ENCODE data around the gene ROS1. TPM values are rescaled to one million over a fixed set of nuclear protein-coding genes. Genes with fewer than 3 reads are reported as not detected.

Gene ROS1
- total and polyA plus RNA-seq, 4 donors: under 0.01 TPM; not detected in 3

- peak within 1 kb of the TSS; percentile 47 to 71 (median 63) for H3K4me3 ChIP-seq (ENCODE audit: low read depth in 1 of 3, low read length in 3 of 3)
- DNase-seq (ENCODE audit: low spot score): no peak
- no peak within 1 kb of the TSS for H3K27ac ChIP-seq (ENCODE audit: low read depth in 1 of 2, low read length in 2 of 2)
- peaks cover 0 to 4% (median 0%) of the 10 kb centered on the region in 4 donors for H3K9me3 ChIP-seq (ENCODE audit: control insufficient read depth in 4 of 4, low read length in 3 of 4)
- H3K27me3 ChIP-seq (ENCODE audit: control insufficient read depth in 4 of 4, insufficient read depth in 4 of 4, low read length in 3 of 4): peaks cover 14 to 36% (median 20%) of the 10 kb centered on the region in 4 donors
- H3K36me3 ChIP-seq (ENCODE audit: control insufficient read depth in 4 of 4, insufficient read depth in 3 of 4, low read depth in 1 of 4, low read length in 3 of 4): no peaks in the 10 kb centered on the region
- no peak for TF ChIP-seq GABPA (IDR thresholded peaks at IDR 0.05 in 1 of 2, conservative IDR thresholded peaks at IDR 0.05 in 1 of 2)
- no peak for TF ChIP-seq REST (IDR thresholded peaks at IDR 0.05)
- TF ChIP-seq JUND (IDR thresholded peaks at IDR 0.05): no peak
- TF ChIP-seq, protein P1, sequence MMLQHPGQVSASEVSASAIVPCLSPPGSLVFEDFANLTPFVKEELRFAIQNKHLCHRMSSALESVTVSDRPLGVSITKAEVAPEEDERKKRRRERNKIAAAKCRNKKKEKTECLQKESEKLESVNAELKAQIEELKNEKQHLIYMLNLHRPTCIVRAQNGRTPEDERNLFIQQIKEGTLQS (IDR thresholded peaks at IDR 0.05): no peak
- TF ChIP-seq FOXA1 (IDR thresholded peaks at IDR 0.05): no peak
- TF ChIP-seq RAD21 (IDR thresholded peaks at IDR 0.05): no peak
- TF ChIP-seq HNF4A (conservative IDR thresholded peaks at IDR 0.05): no peak
- no peak for TF ChIP-seq ZBTB33 (IDR thresholded peaks at IDR 0.05)
- 2% methylated on average over 63 of the region's 63 CpGs for WGBS
- H3K4me1 ChIP-seq (ENCODE audit: control insufficient read depth in 4 of 4, insufficient read depth in 4 of 4, low read length in 3 of 4): peaks cover 10 to 31% (median 27%) of the 10 kb centered on the region in 4 donors
- H3K9ac ChIP-seq (ENCODE audit: low read depth in 1 of 2, low read length in 2 of 2): no peak within 1 kb of the TSS
Measured at GRCh38 chr6:117265410-117266256, 160.1 kb downstream of the ROS1 start, which contains the start of gene VGLL2. Gene VGLL2, plus strand, starts transcription at chr6:117265558. Its CDS starts 206 bp downstream, at chr6:117265764.

DNA sequence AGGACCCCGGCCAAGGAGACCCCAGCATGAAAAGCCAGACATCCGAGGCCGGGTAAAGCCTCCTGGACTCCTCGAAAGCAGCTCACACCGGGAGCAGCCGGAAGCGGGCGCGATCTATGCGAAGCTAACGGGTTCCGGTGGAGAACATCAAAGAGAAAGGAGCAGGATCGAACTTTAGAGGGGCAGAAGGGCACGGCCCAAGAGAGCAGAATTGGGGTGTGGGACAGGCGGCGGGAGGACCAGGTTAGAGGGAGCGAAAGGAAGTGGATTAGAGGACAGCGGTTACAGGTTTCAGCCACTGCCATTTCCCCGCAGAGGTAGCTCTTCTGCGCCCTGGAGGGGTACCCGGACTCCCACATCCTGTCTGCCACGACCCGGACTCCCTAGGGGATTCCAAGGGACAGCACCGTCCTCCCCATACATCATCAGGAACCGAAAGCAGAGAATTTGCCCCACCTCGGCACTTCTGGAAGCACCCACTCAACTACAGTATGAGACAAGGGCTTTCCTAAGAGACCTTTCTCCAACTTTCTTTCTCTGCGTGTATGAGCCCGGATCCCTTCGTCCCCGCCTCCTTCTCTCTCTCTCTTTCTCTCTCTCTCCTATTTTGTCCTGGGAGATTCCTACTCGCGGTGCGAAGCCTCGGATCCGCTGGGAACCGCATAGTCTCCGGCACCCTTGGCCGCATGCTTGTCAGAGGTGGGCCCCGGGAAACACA, 160.9 kb downstream of the ROS1 start:
- H3K27ac ChIP-seq (ENCODE audit: low read depth in 1 of 2, low read length in 2 of 2): no peak overlapping the region
- 3% methylated on average over 39 of the region's 39 CpGs for WGBS
- no peak for DNase-seq (ENCODE audit: low spot score)
- peaks cover 0 to 4% (median 0%) of the 10 kb centered on the region in 4 donors for H3K9me3 ChIP-seq (ENCODE audit: control insufficient read depth in 4 of 4, low read length in 3 of 4)
- no peaks in the 10 kb centered on the region for H3K36me3 ChIP-seq (ENCODE audit: control insufficient read depth in 4 of 4, insufficient read depth in 3 of 4, low read depth in 1 of 4, low read length in 3 of 4)
- H3K4me1 ChIP-seq (ENCODE audit: control insufficient read depth in 4 of 4, insufficient read depth in 4 of 4, low read length in 3 of 4): peaks cover 7 to 23% (median 20%) of the 10 kb centered on the region in 4 donors
- H3K4me3 ChIP-seq (ENCODE audit: low read depth in 1 of 3, low read length in 3 of 3): peak overlapping the region; percentile 47 to 71 (median 63)
- H3K27me3 ChIP-seq (ENCODE audit: control insufficient read depth in 4 of 4, insufficient read depth in 4 of 4, low read length in 3 of 4): peaks cover 10 to 36% (median 18%) of the 10 kb centered on the region in 4 donors
- no peak overlapping the region for H3K9ac ChIP-seq (ENCODE audit: low read depth in 1 of 2, low read length in 2 of 2)
- no peak for TF ChIP-seq ZBTB33 (IDR thresholded peaks at IDR 0.05)
- TF ChIP-seq GABPA (IDR thresholded peaks at IDR 0.05 in 1 of 2, conservative IDR thresholded peaks at IDR 0.05 in 1 of 2): no peak
- no peak for TF ChIP-seq SP1 (IDR thresholded peaks at IDR 0.05)
- TF ChIP-seq HNF4A (conservative IDR thresholded peaks at IDR 0.05): no peak
- no peak for TF ChIP-seq TAF1 (conservative IDR thresholded peaks at IDR 0.05)
- TF ChIP-seq, protein P2, sequence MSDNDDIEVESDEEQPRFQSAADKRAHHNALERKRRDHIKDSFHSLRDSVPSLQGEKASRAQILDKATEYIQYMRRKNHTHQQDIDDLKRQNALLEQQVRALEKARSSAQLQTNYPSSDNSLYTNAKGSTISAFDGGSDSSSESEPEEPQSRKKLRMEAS (IDR thresholded peaks at IDR 0.05): no peak
- TF ChIP-seq RXRA (IDR thresholded peaks at IDR 0.05): no peak
- TF ChIP-seq JUND (IDR thresholded peaks at IDR 0.05): no peak
- no peak for TF ChIP-seq FOXA2 (IDR thresholded peaks at IDR 0.05)
- TF ChIP-seq RAD21 (IDR thresholded peaks at IDR 0.05): no peak
